BJ (cell line): Measurements from ENCODE around the gene SLC35A3. TPM values are rescaled to one million over a fixed set of nuclear protein-coding genes. Genes with fewer than 3 reads are reported as not detected.
A peak's percentile ranks its signal among the peaks of the same experiment; 100 is the strongest.

Source experiments
- CTCF ChIA-PET: fragments of 350-600 bp; formaldehyde crosslinking; extraction: SDS; loops from one replicate; lab custom pipeline; 2021; ENCODE audit warnings: antibody characterized with exemption, inconsistent platforms; lab: Yijun Ruan, JAX
- POLR2A ChIA-PET: fragments of 300-600 bp; sonication (Branson Sonifier 250); formaldehyde crosslinking; extraction: SDS; loops from one replicate; lab custom pipeline; 2021; ENCODE audit warnings: antibody characterized with exemption; lab: Charles Lee
- DNase-seq: peaks from one replicate; pipeline ENCODE4 v3.0.0-alpha.2; 2011; ENCODE audit warnings: low read depth
- H3K27me3 ChIP-seq: 2 replicates; pipeline ENCODE4 v1.6.0; 2011; ENCODE audit warnings: low read length; ENCODE audit not compliant: control insufficient read depth, insufficient read depth
- H3K36me3 ChIP-seq: 2 replicates; pipeline ENCODE4 v1.5.1; 2011; ENCODE audit warnings: low read length; ENCODE audit not compliant: control insufficient read depth, insufficient read depth
- H3K4me3 ChIP-seq: 2 replicates; pipeline ENCODE4 v1.5.1; 2011; ENCODE audit warnings: low read depth, mild to moderate bottlenecking, control low read depth, low read length
- polyA plus RNA-seq: library from polyadenylated mRNA; depleted of rRNA; stranded (reverse); fragments of >200 nt; gene quantifications from 2 replicates; pipeline ENCODE4 v1.2.3, GENCODE V29; 2011
- TF ChIP-seq, protein P1 (sequence below): IDR thresholded peaks from 2 replicates; pipeline ENCODE4 v1.5.1; 2011; ENCODE audit warnings: low read depth, mild to moderate bottlenecking, control low read depth, inconsistent platforms, low read length, moderate library complexity; ENCODE audit not compliant: insufficient read depth

Gene SLC35A3
- polyA plus RNA-seq, 1 experiment = 7.8 TPM

- no peaks in the 10 kb centered on the region for H3K27me3 ChIP-seq
- H3K4me3 ChIP-seq = no peak overlapping the region
- ChIA-PET POLR2A (no interaction called here), CTCF (no interaction called here)
- TF ChIP-seq, protein P1, sequence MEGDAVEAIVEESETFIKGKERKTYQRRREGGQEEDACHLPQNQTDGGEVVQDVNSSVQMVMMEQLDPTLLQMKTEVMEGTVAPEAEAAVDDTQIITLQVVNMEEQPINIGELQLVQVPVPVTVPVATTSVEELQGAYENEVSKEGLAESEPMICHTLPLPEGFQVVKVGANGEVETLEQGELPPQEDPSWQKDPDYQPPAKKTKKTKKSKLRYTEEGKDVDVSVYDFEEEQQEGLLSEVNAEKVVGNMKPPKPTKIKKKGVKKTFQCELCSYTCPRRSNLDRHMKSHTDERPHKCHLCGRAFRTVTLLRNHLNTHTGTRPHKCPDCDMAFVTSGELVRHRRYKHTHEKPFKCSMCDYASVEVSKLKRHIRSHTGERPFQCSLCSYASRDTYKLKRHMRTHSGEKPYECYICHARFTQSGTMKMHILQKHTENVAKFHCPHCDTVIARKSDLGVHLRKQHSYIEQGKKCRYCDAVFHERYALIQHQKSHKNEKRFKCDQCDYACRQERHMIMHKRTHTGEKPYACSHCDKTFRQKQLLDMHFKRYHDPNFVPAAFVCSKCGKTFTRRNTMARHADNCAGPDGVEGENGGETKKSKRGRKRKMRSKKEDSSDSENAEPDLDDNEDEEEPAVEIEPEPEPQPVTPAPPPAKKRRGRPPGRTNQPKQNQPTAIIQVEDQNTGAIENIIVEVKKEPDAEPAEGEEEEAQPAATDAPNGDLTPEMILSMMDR = no peak
- DNase-seq = no peak
- H3K36me3 ChIP-seq = no peaks in the 10 kb centered on the region
Measured at GRCh38 chr1:99996951-99997350, 27.2 kb downstream of the SLC35A3 start.

- DNase-seq = no peak
- no peaks in the 10 kb centered on the region for H3K27me3 ChIP-seq
- H3K36me3 ChIP-seq = no peaks in the 10 kb centered on the region
- ChIA-PET CTCF (no interaction called here), POLR2A (no interaction called here)
- TF ChIP-seq, protein P1 = no peak
- H3K4me3 ChIP-seq = no peak overlapping the region
Measured at GRCh38 chr1:100001462-100001861, 31.7 kb downstream of the SLC35A3 start.

GRCh38 chr1:100005424-100005823 is 35.6 kb downstream of the SLC35A3 start:
- POLR2A ChIA-PET = no interaction called here
- H3K27me3 ChIP-seq = no peaks in the 10 kb centered on the region
- H3K36me3 ChIP-seq = no peaks in the 10 kb centered on the region
- no peak for DNase-seq
- CTCF ChIA-PET = no interaction called here
- no peak overlapping the region for H3K4me3 ChIP-seq
- TF ChIP-seq, protein P1 = no peak

- ChIA-PET CTCF (no interaction called here), POLR2A (no interaction called here)
- Histone ChIP-seq H3K4me3 (no peak overlapping the region), H3K36me3 (no peaks in the 10 kb centered on the region), H3K27me3 (no peaks in the 10 kb centered on the region)
- no peak for DNase-seq
- TF ChIP-seq, protein P1 = no peak
Measured at GRCh38 chr1:100006688-100007087, 36.9 kb downstream of the SLC35A3 start.

GRCh38 chr1:100009458-100009857 is 39.7 kb downstream of the SLC35A3 start:
- CTCF ChIA-PET = no interaction called here
- peak; percentile 14 for DNase-seq
- TF ChIP-seq, protein P1 = no peak
- H3K36me3 ChIP-seq = no peaks in the 10 kb centered on the region
- H3K27me3 ChIP-seq = no peaks in the 10 kb centered on the region
- POLR2A ChIA-PET = no interaction called here
- no peak overlapping the region for H3K4me3 ChIP-seq
